Activated CD8-positive, alpha-beta T cell treated with anti-CD3 and anti-CD28 coated beads for 36 hours (primary cell): ENCODE measurements around the gene EXOC3L4. TPM values are rescaled to one million over a fixed set of nuclear protein-coding genes. Genes with fewer than 3 reads are reported as not detected.

Source experiments
- ATAC-seq: fragments of 200-7000 bp; cut with Tn5 transposase; one replicate; pipeline ENCODE4 v1.10.0; 2021; ENCODE audit warnings: mild to moderate bottlenecking, moderate library complexity
- CTCF ChIA-PET: fragments of 350-600 bp; sonication (Branson Sonifier 250); formaldehyde crosslinking; loops from one replicate; lab custom pipeline; 2021; ENCODE audit warnings: antibody characterized with exemption; lab: Charles Lee
- POLR2A ChIA-PET: fragments of 350-600 bp; sonication (Branson Sonifier 250); formaldehyde crosslinking; loops from one replicate; lab custom pipeline; 2021; ENCODE audit warnings: antibody characterized with exemption; lab: Charles Lee
- DNase-seq: peaks from one replicate; pipeline ENCODE4 v3.0.0-alpha.2; 2020
- H3K27ac Mint-ChIP-seq: one replicate; pipeline ENCODE4 v1.8.0; 2021; ENCODE audit warnings: mild to moderate bottlenecking, mixed read lengths
- H3K27me3 Mint-ChIP-seq: one replicate; pipeline ENCODE4 v1.8.0; 2021; ENCODE audit warnings: mixed read lengths
- H3K36me3 Mint-ChIP-seq: one replicate; pipeline ENCODE4 v1.8.0; 2021; ENCODE audit warnings: low read depth, mixed read lengths
- H3K4me1 Mint-ChIP-seq: one replicate; pipeline ENCODE4 v1.8.0; 2021; ENCODE audit warnings: low read depth, mixed read lengths
- H3K4me3 Mint-ChIP-seq: one replicate; pipeline ENCODE4 v1.8.0; 2021; ENCODE audit warnings: mild to moderate bottlenecking, moderate library complexity, mixed read lengths
- H3K9me3 Mint-ChIP-seq: one replicate; pipeline ENCODE4 v1.8.0; 2021; ENCODE audit warnings: mixed read lengths
- intact Hi-C: fragments of 100-400 bp; cut with micrococcal nuclease; formaldehyde crosslinking; loops from one replicate; pipeline ENCODE4 v1.10.0; 2022
- total RNA-seq, 2 experiments: library from RNA; stranded (reverse); gene quantifications; one replicate each; pipeline ENCODE4 v1.2.3, GENCODE V29; 2021
- TF ChIP-seq, protein P1 (sequence below): fragments of 200-600 bp; IDR thresholded peaks from one replicate; pipeline ENCODE4 v1.8.0; 2022; ENCODE audit warnings: antibody characterized with exemption, mild to moderate bottlenecking

Gene EXOC3L4
- total RNA-seq, 2 experiments from 2014 or later: not detected

- Mint-ChIP-seq H3K27ac (no peak overlapping the region), H3K4me1 (peaks cover 4% of the 10 kb centered on the region), H3K4me3 (no peak overlapping the region), H3K27me3 (peaks cover 1% of the 10 kb centered on the region), H3K9me3 (no peaks in the 10 kb centered on the region), H3K36me3 (no peaks in the 10 kb centered on the region)
- ChIA-PET POLR2A (interaction anchor here (0.9 kb wide), 1 partner anchor 10 kb away, joined by 4 read pairs; no protein-coding TSS in a partner anchor), CTCF (interaction anchor here (1.5 to 4.7 kb wide), 3 partner anchors 10 to 197 kb away, joined by 3 to 47 read pairs (median 4); no protein-coding TSS in a partner anchor)
- DNase-seq (no peak), ATAC-seq (no peak)
- intact Hi-C loops: loop anchor here (10.0 kb wide), 1 partner anchor 400 kb away; no protein-coding TSS in a partner anchor
- TF ChIP-seq, protein P1, sequence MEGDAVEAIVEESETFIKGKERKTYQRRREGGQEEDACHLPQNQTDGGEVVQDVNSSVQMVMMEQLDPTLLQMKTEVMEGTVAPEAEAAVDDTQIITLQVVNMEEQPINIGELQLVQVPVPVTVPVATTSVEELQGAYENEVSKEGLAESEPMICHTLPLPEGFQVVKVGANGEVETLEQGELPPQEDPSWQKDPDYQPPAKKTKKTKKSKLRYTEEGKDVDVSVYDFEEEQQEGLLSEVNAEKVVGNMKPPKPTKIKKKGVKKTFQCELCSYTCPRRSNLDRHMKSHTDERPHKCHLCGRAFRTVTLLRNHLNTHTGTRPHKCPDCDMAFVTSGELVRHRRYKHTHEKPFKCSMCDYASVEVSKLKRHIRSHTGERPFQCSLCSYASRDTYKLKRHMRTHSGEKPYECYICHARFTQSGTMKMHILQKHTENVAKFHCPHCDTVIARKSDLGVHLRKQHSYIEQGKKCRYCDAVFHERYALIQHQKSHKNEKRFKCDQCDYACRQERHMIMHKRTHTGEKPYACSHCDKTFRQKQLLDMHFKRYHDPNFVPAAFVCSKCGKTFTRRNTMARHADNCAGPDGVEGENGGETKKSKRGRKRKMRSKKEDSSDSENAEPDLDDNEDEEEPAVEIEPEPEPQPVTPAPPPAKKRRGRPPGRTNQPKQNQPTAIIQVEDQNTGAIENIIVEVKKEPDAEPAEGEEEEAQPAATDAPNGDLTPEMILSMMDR: no peak
Measured at GRCh38 chr14:103095210-103095778, 769 bp downstream of the EXOC3L4 start.

DNA sequence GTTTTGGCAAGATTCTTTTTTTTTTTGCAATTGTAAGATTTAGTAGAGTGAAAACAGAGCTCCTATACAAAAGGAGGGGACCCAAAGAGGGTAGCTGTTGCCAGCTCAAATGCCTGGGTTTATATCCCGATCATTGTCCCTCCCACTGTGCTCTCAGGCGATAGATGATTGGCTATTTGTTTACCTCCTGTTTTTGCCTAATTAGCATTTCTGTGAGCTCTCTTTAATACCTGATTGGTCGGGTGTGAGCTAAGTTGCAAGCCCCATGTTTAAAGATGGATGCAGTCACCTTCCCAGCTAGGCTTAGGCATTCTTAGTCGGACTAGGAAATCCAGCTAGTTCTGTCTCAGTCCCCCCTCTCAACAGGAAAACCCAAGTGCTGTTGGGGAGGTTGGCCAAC lies 1.9 kb downstream of the EXOC3L4 start:
- TF ChIP-seq, protein P1: no peak
- H3K27me3 Mint-ChIP-seq: peaks cover 4% of the 10 kb centered on the region
- H3K36me3 Mint-ChIP-seq: no peaks in the 10 kb centered on the region
- ChIA-PET POLR2A (interaction anchor here (0.9 kb wide), 1 partner anchor 9 kb away, joined by 4 read pairs; no protein-coding TSS in a partner anchor), CTCF (interaction anchor here (0.7 to 4.7 kb wide), 6 partner anchors 9 to 403 kb away, joined by 3 to 47 read pairs (median 3); no protein-coding TSS in a partner anchor)
- ATAC-seq (no peak), DNase-seq (no peak)
- intact Hi-C loops: loop anchor here (10.0 kb wide), 1 partner anchor 402 kb away; no protein-coding TSS in a partner anchor
- no peaks in the 10 kb centered on the region for H3K9me3 Mint-ChIP-seq
- no peak overlapping the region for H3K27ac Mint-ChIP-seq
- H3K4me3 Mint-ChIP-seq: no peak overlapping the region
- no peaks in the 10 kb centered on the region for H3K4me1 Mint-ChIP-seq

DNA sequence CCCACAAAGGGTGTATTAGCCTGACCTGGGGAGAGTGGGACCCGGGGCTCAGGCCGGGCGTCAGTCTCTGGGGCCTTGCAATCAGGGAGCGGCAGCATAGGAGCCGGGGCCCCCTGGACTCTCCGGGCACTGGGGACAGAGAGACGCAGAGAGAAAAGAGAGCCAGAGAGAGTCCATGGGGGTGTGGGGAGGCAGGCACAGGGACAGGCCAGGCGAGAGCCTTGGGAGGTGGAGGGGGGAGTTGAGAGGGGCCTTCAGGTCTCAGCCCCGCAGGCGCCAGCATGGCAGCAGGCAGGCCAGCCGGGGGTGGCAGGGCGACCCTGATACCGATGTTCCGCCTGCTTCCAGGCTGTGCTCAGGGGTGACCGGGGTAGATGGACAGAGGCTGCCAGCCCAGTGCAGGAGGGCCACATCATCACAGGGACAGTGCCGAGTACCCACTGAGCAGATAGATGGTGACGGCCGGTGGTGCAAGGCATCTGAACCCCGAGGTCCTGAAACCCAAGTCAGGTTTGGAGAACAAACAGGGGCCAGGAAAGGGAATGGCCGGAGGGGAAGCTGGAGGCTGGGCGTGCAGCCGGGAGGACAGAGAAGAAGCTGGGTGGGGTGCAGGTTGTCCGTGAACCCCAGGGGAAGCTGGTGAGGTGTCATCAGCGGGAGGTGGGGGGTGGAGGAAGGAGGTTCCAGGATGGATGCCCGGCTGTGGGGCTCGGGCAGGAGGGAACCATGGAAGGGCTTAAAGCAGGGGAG lies 2.9 kb downstream of the EXOC3L4 start:
- no peak overlapping the region for H3K27ac Mint-ChIP-seq
- intact Hi-C loops: loop anchor here (10.0 kb wide), 1 partner anchor 403 kb away; no protein-coding TSS in a partner anchor

GRCh38 chr14:103097994-103098957 lies 3.8 kb downstream of the EXOC3L4 start:
- POLR2A ChIA-PET: no interaction called here
- H3K27me3 Mint-ChIP-seq: peaks cover 10% of the 10 kb centered on the region
- TF ChIP-seq, protein P1: no peak
- no peak overlapping the region for H3K27ac Mint-ChIP-seq
- DNase-seq: no peak
- H3K36me3 Mint-ChIP-seq: no peaks in the 10 kb centered on the region
- intact Hi-C loops: loop anchor here (10.0 kb wide), 1 partner anchor 403 kb away; no protein-coding TSS in a partner anchor
- H3K4me1 Mint-ChIP-seq: no peaks in the 10 kb centered on the region
- H3K9me3 Mint-ChIP-seq: no peaks in the 10 kb centered on the region
- ATAC-seq: no peak
- CTCF ChIA-PET: interaction anchor here (0.6 to 1.9 kb wide), 3 partner anchors 19 to 163 kb away, joined by 3 to 4 read pairs (median 3); no protein-coding TSS in a partner anchor
- H3K4me3 Mint-ChIP-seq: no peak overlapping the region

More for the DNA sequence above, 2.9 kb downstream of the EXOC3L4 start:
- DNase-seq (no peak), ATAC-seq (no peak)
- TF ChIP-seq, protein P1: no peak
- ChIA-PET CTCF (interaction anchor here (1.0 to 4.7 kb wide), 4 partner anchors 7 to 404 kb away, joined by 3 to 47 read pairs (median 4); no protein-coding TSS in a partner anchor), POLR2A (no interaction called here)
- Mint-ChIP-seq H3K9me3 (no peaks in the 10 kb centered on the region), H3K4me3 (no peak overlapping the region), H3K36me3 (no peaks in the 10 kb centered on the region), H3K27me3 (peaks cover 9% of the 10 kb centered on the region), H3K4me1 (no peaks in the 10 kb centered on the region)
